Neuronal stem cell (in vitro differentiated cells): ENCODE data around the gene CCDC73.

Experiments used
- DNase-seq: peaks from one replicate; pipeline ENCODE4 v3.0.0-alpha.2; 2013; ENCODE audit warnings: low spot score
- H2AFZ ChIP-seq: one replicate; pipeline ENCODE4 v1.6.1; 2013; ENCODE audit warnings: mild to moderate bottlenecking, low read length, inconsistent platforms
- H2AK5ac ChIP-seq: 2 replicates; pipeline ENCODE4 v1.6.1; 2013; ENCODE audit warnings: low read depth, mild to moderate bottlenecking, inconsistent platforms, low read length, moderate library complexity, mixed read lengths
- H2BK120ac ChIP-seq: 2 replicates; pipeline ENCODE4 v1.6.1; 2013; ENCODE audit warnings: low read depth, mild to moderate bottlenecking, inconsistent platforms, low read length, moderate library complexity, mixed read lengths
- H2BK12ac ChIP-seq: one replicate; pipeline ENCODE4 v1.6.1; 2013; ENCODE audit warnings: low read length, inconsistent platforms
- H2BK15ac ChIP-seq: 2 replicates; pipeline ENCODE4 v1.6.1; 2013; ENCODE audit warnings: mild to moderate bottlenecking, low read length, inconsistent platforms, mixed read lengths
- H2BK5ac ChIP-seq: one replicate; pipeline ENCODE4 v1.6.1; 2013; ENCODE audit warnings: inconsistent platforms, mild to moderate bottlenecking, low read length, moderate library complexity
- H3K14ac ChIP-seq: one replicate; pipeline ENCODE4 v1.6.1; 2013; ENCODE audit warnings: low read length, inconsistent platforms
- H3K18ac ChIP-seq: 2 replicates; pipeline ENCODE4 v1.6.1; 2013; ENCODE audit warnings: low read length, inconsistent platforms
- H3K23ac ChIP-seq: 2 replicates; pipeline ENCODE4 v1.6.1; 2013; ENCODE audit warnings: low read depth, mild to moderate bottlenecking, mixed read lengths, low read length, inconsistent platforms; ENCODE audit not compliant: poor library complexity
- H3K27ac ChIP-seq: replicated peaks from 3 replicates; pipeline ENCODE4 v1.5.1; 2013; ENCODE audit warnings: low read length, inconsistent platforms
- H3K27me3 ChIP-seq, 3 experiments: 2 replicates each; pipeline ENCODE4 v1.6.1; 2013; ENCODE audit warnings: low read length in 3 of 3, mild to moderate bottlenecking in 2 of 3, inconsistent platforms in 1 of 3, low read depth in 1 of 3, mixed read lengths in 1 of 3, moderate library complexity in 1 of 3; ENCODE audit not compliant: control insufficient read depth in 3 of 3, insufficient read depth in 3 of 3
- H3K36me3 ChIP-seq, 2 donors: replicated peaks in 1 of 2; 2 replicates each; pipeline ENCODE4 v1.6.1; 2013; ENCODE audit warnings: low read length in 2 of 2; ENCODE audit not compliant: control insufficient read depth in 2 of 2, insufficient read depth in 2 of 2
- H3K4ac ChIP-seq: 2 replicates; pipeline ENCODE4 v1.6.1; 2013; ENCODE audit warnings: inconsistent platforms, mild to moderate bottlenecking, low read length, moderate library complexity
- H3K4me1 ChIP-seq, 2 donors: 1 replicate in 1 of 2; 2 replicates in 1 of 2; pipeline ENCODE4 v1.6.1; 2013; ENCODE audit warnings: low read length in 2 of 2, low read depth in 1 of 2; ENCODE audit not compliant: control insufficient read depth in 2 of 2, insufficient read depth in 1 of 2
- H3K4me2 ChIP-seq: one replicate; pipeline ENCODE4 v1.6.1; 2013; ENCODE audit warnings: mild to moderate bottlenecking, low read length, inconsistent platforms; ENCODE audit not compliant: insufficient read depth, poor library complexity, severe bottlenecking
- H3K4me3 ChIP-seq, 2 donors: 2 replicates each; pipeline ENCODE4 v1.5.1; 2013; ENCODE audit warnings: low read length in 2 of 2, mild to moderate bottlenecking in 2 of 2, inconsistent platforms in 1 of 2, moderate library complexity in 1 of 2
- H3K79me1 ChIP-seq: one replicate; pipeline ENCODE4 v1.6.1; 2013; ENCODE audit warnings: low read depth, mild to moderate bottlenecking, inconsistent platforms, low read length, moderate library complexity
- H3K9ac ChIP-seq: one replicate; pipeline ENCODE4 v1.6.1; 2013; ENCODE audit warnings: mild to moderate bottlenecking, low read depth, low read length, inconsistent platforms; ENCODE audit not compliant: poor library complexity
- H3K9me3 ChIP-seq, 2 donors: replicated peaks in 1 of 2; 2 replicates each; pipeline versions ENCODE3 to v1.6.1; 2013; ENCODE audit warnings: low read length in 2 of 2, mild to moderate bottlenecking in 2 of 2, inconsistent platforms in 1 of 2, low read depth in 1 of 2, mixed read lengths in 1 of 2, moderate library complexity in 1 of 2; ENCODE audit not compliant: control insufficient read depth in 2 of 2, insufficient read depth in 1 of 2
- H4K8ac ChIP-seq: one replicate; pipeline ENCODE4 v1.6.1; 2013; ENCODE audit warnings: low read depth, mild to moderate bottlenecking, inconsistent platforms, low read length, moderate library complexity
- H4K91ac ChIP-seq: one replicate; pipeline ENCODE4 v1.6.1; 2013; ENCODE audit warnings: low read length, low read depth, mild to moderate bottlenecking, inconsistent platforms; ENCODE audit not compliant: poor library complexity
- WGBS, 2 donors: extraction: QIAGEN DNeasy Blood & Tissue Kit; methylation state at CpG; one replicate each; pipeline ENCODE4 v1.1.7; 2013; ENCODE audit warnings: missing lambda C conversion rate in 2 of 2, mixed read lengths in 1 of 2; ENCODE audit not compliant: insufficient read length in 2 of 2, insufficient replicate concordance in 1 of 2; ENCODE audit errors: extremely low coverage in 2 of 2; 5-methylcytosine and 5-hydroxymethylcytosine counted together

The CCDC73 gene

DNA sequence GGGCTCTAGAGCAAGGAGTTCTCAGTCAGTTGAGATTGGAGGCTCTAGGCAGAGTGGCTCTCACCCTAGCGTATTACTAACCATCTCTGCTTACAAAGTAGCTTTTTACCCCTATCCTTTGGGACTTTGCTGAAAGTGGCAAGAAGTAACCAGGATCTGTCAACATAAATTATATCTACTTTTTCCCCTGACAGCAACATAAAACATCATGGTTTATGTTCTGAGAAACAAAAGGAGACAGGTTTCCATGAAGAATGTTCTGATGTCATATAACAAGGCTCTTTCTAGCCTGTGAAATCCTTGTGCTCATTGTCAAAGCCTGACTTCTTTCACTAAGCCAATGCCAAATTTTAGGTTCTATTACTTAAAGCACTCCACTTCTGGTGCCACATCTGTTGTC, 218.0 kb downstream of the CCDC73 start:
- H3K23ac ChIP-seq = no peak overlapping the region
- no peak overlapping the region for H2AFZ ChIP-seq
- DNase-seq = no peak
- no peak overlapping the region for H3K27ac ChIP-seq
- no peak overlapping the region for H3K18ac ChIP-seq
- no peak overlapping the region for H4K91ac ChIP-seq
- H3K14ac ChIP-seq = no peak overlapping the region
- H3K9me3 ChIP-seq = no peaks in the 10 kb centered on the region
- no peak overlapping the region for H2BK5ac ChIP-seq
- H3K27me3 ChIP-seq = peaks cover 0 to 19% (median 0%) of the 10 kb centered on the region in 3 experiments
- no peak overlapping the region for H3K4ac ChIP-seq
- H3K36me3 ChIP-seq = no peaks in the 10 kb centered on the region
- no peak overlapping the region for H3K9ac ChIP-seq
- peaks cover 0 to under 1% of the 10 kb centered on the region in 2 donors for H3K4me1 ChIP-seq
- WGBS, 2 donors = no CpG with 5 or more reads among the region's 1 CpG
- H2BK120ac ChIP-seq = no peak overlapping the region
- H2BK12ac ChIP-seq = no peak overlapping the region
- no peak overlapping the region for H4K8ac ChIP-seq
- H3K4me2 ChIP-seq = no peak overlapping the region
- no peaks in the 10 kb centered on the region for H3K79me1 ChIP-seq
- H3K4me3 ChIP-seq = no peak overlapping the region
- H2BK15ac ChIP-seq = no peak overlapping the region
- H2AK5ac ChIP-seq = no peak overlapping the region

DNA sequence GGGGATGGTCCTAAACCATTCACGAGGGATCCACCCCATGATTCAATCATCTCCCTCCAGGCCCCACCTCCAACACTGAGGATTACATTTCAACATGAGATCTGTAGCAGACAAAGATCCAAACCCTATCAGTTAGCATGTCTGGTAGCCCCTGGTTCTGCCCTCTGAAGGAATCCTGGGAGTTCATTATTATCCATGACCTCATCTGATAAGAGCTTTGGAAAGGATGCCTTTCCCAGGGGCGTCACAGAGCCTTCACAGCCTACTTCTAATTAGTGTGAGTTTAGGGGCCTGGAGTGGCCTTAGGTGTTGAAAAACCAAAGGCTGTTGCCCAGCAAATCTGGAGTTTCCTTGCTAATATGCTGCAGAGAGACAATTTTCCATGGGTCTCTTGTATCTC, 219.4 kb downstream of the CCDC73 start:
- Histone ChIP-seq H3K14ac (no peak overlapping the region), H3K4ac (no peak overlapping the region), H3K23ac (no peak overlapping the region), H3K18ac (no peak overlapping the region), H2BK5ac (no peak overlapping the region), H3K4me1 (peaks cover 0 to 5% of the 10 kb centered on the region in 2 donors), H3K79me1 (no peaks in the 10 kb centered on the region), H3K9me3 (no peaks in the 10 kb centered on the region), H3K27ac (no peak overlapping the region), H4K8ac (no peak overlapping the region), H2AK5ac (no peak overlapping the region), H3K9ac (no peak overlapping the region), H4K91ac (no peak overlapping the region), H3K4me3 (no peak overlapping the region), H3K4me2 (no peak overlapping the region), H2BK12ac (no peak overlapping the region), H2BK120ac (no peak overlapping the region), H2BK15ac (no peak overlapping the region), H2AFZ (no peak overlapping the region), H3K36me3 (no peaks in the 10 kb centered on the region), H3K27me3 (peaks cover 0 to 20% (median 0%) of the 10 kb centered on the region in 3 experiments)
- no CpG with 5 or more reads among the region's 2 CpGs for WGBS, 2 donors
- DNase-seq = no peak

DNA sequence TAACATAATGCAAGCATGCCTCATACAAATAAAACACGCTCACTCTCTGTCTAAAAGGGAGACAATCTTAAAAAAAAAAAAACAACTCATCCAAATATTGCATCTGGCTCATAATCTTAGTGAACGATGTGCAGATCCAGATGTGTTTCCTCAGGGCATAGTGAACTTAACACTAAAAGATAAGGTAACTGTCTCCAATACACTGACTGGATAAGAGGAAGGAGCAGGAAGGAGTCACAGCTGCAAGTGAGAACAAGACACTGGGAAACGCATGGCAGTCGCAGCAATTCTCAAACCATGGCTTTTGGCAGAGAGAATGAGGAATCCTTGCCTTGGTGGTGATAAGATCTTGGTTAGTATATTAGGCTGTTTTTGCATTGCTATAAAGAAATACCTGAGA, 220.0 kb downstream of the CCDC73 start:
- Histone ChIP-seq H3K9ac (no peak overlapping the region), H2BK120ac (no peak overlapping the region), H3K4me2 (no peak overlapping the region), H3K9me3 (no peaks in the 10 kb centered on the region), H2BK5ac (no peak overlapping the region), H4K8ac (no peak overlapping the region), H3K18ac (no peak overlapping the region), H3K14ac (no peak overlapping the region), H3K23ac (no peak overlapping the region), H2BK15ac (no peak overlapping the region), H4K91ac (no peak overlapping the region), H3K36me3 (no peaks in the 10 kb centered on the region), H2BK12ac (no peak overlapping the region), H3K4me3 (no peak overlapping the region), H3K4me1 (peaks cover 0 to 5% of the 10 kb centered on the region in 2 donors), H2AK5ac (no peak overlapping the region), H3K79me1 (no peaks in the 10 kb centered on the region), H3K4ac (no peak overlapping the region), H3K27ac (no peak overlapping the region), H3K27me3 (peaks cover 0 to 20% (median 0%) of the 10 kb centered on the region in 3 experiments), H2AFZ (no peak overlapping the region)
- no peak for DNase-seq
- no CpG with 5 or more reads among the region's 4 CpGs for WGBS, 2 donors

DNA sequence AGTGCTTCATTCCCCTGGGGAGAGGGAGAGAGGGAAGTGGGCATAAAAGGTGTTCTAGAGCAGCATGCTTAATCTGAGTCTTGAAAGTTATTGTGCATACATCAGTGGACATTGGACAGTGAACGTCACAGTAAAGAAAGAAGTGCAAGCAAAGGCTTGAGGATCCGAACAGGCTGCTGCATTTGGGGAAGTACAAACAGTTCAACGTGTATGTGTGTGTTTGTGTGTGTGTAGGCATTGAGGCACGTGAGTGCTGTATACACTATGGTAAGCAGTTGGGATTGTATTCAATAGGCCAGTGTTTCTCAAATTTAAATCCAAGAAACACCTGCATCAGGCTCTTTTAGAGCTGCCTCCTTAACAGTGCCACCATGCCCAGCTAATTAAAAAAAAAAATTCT, 221.2 kb downstream of the CCDC73 start:
- Histone ChIP-seq H2AFZ (no peak overlapping the region), H3K9me3 (no peaks in the 10 kb centered on the region), H2BK120ac (no peak overlapping the region), H3K4ac (no peak overlapping the region), H3K9ac (no peak overlapping the region), H3K4me2 (no peak overlapping the region), H3K4me3 (no peak overlapping the region), H3K4me1 (peaks cover 0 to 5% of the 10 kb centered on the region in 2 donors), H2BK15ac (no peak overlapping the region), H3K14ac (no peak overlapping the region), H3K36me3 (no peaks in the 10 kb centered on the region), H3K23ac (no peak overlapping the region), H3K79me1 (no peaks in the 10 kb centered on the region), H2AK5ac (no peak overlapping the region), H3K27ac (no peak overlapping the region), H3K18ac (no peak overlapping the region), H3K27me3 (peaks cover 0 to 14% (median 0%) of the 10 kb centered on the region in 3 experiments), H2BK5ac (no peak overlapping the region), H4K8ac (no peak overlapping the region), H4K91ac (no peak overlapping the region), H2BK12ac (no peak overlapping the region)
- no CpG with 5 or more reads among the region's 4 CpGs for WGBS, 2 donors
- DNase-seq = no peak
